Activated CD4-positive, CD25-positive, alpha-beta regulatory T cell (primary cell): Measurements from ENCODE around the gene IGFN1.
"Not testable (repeated sequence)": the region's sequence is repeated elsewhere in the genome, so short reads cannot be mapped to it uniquely, and the experiment has no call there.

Source experiments
- DNase-seq, 4 experiments: peaks; one replicate each; lab custom pipeline; 2025; lab: John Stamatoyannopoulos, UW

Gene IGFN1

DNA sequence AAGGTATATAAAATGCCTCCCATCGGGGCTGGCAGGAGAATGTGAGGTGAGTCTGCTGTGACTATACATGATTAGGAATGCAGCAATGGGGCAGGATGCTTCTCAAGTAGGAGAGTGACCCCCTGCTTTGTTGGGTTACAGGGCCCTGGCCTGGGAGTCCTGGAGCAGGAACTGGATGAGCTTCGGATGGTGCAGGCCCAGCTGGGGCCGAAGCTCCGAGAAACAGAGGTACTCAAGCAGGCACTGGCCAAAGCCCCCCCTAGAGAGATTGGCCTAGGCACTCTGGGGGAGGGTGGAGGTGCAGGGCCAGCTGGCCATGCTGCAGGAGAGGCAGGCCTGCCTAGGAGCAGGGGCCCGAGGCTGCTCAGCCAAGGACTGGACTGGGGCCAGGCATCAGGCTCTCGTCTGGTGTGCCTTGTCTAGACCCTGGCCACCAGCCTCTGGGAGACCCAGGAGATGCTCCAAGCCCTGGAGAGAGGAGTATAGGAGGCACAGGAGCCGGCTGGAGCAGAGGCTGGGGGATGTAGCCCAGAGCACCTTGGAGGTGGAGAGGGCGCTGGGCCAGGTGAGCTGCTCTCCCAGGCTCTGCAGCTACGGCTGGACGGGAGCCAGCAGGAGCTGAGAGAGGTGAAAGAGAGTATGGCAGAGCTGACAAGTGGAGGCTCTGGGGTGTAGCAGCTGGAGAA is 59.8 kb downstream of the IGFN1 start:
- no peak for DNase-seq

DNA sequence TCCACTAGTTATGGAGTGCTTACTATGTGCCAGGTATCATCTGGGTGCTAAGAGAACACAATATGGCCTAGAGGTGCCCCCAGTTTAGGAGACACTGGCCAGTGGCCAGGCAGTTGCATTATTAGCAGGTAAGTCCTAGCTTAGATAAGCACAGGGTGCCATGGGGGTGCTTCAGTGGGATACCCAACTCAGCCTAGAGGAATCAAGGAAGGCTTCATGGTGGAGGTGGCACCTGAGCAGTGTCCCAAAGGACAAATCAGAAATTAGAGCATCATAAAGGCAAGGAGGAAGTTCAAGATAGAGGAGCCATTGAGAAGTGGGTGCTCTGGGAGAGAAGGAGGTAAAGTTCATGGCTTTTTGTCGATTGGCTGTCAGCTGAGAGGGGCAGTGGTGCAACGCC is 60.8 kb downstream of the IGFN1 start:
- DNase-seq = no peak

DNA sequence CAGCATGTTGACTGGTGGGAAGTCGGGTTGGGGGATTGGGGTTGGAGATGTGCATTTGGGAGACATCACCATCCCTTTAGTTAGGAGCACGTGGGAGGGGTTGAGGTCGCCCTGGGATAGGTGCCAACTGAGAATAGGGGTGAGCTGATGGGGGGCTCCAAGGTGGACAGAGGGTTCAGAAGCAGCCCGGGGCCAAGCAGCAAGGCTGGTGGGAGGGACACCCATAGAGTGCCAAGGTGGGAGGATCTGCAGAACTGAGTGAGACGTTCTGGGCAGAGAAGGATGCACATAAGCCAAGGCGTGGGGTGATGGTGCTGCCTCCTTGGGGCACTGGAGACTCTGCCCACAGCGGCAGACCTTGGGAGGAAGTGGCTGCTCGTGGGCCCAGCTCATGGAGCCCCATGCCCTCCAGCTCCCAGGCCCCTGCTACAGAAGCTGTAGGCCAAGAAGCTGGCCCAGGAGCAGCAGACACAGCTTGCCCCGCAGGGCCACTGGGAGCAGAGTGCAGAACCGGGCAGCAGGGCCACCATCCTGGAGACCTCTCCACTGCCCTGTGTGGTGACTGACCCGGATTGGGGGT is 61.3 kb downstream of the IGFN1 start:
- DNase-seq = no peak

DNA sequence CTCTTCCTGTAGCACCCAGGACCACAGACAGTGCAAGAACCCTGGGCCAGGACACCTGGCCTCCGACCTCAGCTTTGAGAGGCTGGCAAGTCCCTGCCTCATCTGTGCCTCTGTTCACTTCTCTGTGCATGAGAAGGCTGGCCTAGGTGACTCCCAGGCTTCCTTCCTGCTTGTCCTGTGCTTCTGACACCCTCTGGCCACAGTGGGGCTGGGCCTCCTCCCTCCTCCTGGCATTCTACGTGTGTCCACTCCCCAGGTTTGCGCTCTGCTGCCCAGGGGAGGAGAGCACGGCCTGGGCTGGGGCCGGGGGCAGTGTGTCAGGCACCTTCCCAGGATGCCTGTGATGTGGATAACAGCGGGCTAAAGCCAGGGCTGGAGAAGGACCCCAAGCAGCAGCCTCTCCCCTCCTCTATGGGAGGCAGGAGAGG is 62.3 kb downstream of the IGFN1 start:
- DNase-seq = no peak

DNA sequence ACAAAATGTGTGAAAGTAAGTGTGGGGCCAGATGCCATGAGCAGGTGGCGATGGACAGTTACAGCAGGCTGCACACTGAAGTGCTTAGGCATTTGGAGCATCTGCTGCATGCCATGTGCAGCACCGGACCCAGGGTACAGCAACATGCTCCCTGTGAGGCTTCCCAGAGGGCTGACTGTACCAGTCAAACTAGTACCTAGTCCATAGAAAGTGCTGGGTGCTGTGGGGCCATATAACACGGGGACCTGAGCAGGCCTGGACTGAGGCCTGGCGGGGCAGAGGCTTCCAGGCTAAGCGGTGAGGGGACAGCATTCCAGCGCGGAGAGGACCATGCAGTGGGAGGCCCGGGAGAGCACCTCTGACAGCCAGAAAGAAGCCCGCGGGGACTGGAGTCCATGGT is 62.8 kb downstream of the IGFN1 start:
- DNase-seq = no peak

DNA sequence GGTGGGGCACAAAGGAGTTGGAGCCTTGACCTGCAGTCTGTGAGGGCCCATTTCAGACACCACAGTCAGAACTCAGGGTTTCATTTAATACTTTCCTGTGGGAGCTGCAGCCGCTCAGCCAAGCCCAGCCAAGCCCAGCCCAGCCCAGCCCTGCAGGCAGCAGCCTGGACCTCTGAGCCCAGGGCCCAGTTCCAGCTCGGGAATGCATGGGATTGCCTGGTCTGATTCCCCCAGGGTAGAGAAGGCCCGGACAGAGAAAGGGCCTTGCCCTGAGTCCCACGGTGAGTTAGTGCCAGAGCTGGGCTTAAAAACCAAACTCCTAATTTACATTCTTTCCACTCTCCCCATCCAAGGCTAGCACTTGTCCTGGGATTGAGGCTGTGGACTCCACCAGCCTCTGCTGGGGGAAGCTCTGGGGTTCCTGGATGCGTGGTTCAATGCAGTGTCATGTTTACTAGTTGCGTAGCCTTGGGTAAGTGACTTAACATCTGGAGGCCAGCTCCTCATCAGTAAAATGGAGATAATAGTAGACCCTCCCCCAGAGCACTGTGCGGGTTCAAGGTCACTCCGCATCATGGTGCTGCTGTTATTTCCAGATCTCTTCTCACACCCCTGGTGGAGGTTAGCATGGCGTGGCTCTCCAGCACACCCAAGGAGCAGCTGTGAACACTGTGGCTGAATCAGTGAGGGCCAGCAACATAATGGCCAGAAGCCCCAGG is 63.4 kb downstream of the IGFN1 start:
- no peak for DNase-seq

DNA sequence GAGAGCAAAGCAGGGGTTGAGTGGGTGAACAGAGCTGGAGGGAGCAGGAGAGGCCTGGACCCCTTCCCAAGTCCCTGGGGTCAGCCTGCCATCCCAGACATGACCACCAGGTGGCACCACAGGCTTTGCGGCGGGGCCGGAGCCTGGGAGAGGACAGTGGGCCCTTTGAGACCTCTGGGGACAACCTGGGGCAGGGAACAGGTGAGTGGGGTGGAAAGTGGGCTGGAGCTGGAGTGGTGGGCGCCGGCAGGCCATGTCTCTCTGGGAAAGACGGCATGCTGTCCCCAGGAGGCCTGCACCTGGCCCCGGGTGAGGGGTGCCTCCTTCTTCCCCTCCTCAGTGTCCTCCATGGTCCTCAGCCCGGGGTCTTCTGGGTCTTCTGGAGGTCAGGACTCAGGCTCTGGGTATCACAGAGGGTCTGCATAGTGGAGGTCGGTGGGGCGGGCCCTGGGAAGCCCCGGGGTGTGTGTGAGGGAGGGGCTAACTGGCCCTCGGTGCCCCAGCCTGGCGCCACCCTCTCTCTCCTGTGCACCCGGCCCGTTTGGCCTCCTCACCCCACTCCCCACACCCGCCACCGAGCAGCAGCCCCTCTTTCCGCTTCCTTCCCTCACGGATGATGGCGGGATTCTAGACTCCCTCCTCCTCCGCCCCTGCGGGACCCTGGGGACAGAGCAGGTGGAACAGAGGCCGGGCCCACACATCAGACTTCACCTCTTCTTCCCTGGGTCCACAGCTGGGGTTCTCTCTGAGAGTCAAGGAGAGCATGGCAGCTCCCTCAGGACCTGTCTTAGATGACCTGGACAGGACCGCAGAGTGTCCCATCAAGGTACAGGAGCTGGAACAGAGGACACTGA is 64.2 kb downstream of the IGFN1 start:
- peak; percentile 17 to 63 (median 39) for DNase-seq

DNA sequence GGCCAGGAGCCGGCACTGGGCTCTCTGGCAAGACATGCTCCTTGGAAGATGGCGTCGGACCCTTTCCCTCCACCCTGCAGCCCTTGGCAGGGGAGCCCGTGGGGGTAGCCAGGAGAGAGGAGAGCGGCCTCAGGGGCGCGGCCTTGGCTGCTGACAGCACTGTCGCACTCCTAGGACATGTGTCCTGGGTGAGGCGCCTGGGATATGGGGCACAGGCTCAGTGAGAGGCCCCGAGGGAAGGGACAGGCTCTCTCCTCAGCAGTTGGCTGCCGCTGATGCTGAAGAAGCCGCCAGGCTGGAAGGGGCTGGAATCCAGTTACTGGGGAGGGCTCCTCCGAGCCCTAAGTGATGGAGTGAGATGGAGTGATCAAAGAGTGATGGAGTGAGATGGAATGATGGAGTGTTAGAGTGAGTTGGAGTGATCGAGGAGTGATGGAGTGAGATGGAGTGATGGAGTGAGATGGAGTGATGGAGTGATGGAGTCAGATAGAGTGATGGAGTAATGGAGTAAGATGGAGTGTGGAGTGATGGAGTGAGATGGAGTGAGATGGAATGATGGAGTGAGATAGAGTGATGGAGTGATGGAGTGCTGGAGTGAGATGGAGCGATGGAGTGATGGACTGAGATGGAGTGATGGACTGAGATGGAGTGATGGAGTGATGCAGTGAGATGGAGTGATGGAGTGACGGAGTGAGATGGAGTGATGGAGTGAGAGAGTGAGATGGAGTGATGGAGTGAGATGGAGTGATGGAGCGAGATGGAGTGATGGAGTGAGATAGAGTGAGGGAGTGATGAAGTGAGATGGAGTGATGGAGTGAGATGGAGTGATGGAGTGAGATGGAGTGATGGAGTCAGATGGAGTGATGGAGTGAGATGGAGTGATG is 65.1 kb downstream of the IGFN1 start:
- no peak for DNase-seq

DNA sequence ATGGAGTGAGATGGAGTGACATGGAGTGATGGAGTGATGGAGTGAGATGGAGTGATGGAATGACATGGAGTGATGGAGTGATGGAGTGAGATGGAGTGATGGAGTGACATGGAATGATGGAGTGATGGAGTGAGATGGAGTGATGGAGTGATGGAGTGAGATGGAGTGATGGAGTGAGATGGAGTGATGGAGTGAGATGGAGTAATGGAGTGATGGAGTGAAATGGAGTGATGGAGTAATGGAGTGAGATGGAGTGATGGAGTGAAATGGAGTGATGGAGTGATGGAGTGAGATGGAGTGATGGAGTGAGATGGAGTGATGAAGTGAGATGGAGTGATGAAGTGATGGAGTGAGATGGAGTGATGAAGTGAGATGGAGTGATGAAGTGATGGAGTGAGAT is 67.5 kb downstream of the IGFN1 start:
- DNase-seq = not testable (repeated sequence)

DNA sequence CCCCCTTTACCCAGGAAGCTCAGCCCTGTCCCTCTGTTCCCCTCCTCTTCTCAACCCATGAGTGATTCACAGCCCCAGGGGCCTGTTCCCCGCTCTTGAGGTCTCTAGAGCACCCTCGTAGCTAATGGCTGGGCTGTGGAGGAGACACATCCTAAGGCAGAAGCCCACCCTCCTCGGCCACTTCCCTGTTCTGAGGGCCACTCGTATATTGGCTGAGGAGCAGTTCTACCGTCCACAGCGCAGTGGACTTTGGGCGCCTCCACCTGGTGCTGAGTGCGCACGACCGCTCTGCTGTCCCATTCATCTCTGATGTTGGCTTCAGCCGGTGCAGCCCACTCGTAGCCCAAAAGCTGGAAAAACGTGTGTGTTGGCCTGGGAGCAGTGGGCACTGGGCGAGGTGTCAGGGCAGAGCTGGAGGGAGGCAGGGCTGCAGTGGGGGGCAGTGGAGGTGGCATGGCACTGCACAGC is 68.2 kb downstream of the IGFN1 start:
- no peak for DNase-seq

DNA sequence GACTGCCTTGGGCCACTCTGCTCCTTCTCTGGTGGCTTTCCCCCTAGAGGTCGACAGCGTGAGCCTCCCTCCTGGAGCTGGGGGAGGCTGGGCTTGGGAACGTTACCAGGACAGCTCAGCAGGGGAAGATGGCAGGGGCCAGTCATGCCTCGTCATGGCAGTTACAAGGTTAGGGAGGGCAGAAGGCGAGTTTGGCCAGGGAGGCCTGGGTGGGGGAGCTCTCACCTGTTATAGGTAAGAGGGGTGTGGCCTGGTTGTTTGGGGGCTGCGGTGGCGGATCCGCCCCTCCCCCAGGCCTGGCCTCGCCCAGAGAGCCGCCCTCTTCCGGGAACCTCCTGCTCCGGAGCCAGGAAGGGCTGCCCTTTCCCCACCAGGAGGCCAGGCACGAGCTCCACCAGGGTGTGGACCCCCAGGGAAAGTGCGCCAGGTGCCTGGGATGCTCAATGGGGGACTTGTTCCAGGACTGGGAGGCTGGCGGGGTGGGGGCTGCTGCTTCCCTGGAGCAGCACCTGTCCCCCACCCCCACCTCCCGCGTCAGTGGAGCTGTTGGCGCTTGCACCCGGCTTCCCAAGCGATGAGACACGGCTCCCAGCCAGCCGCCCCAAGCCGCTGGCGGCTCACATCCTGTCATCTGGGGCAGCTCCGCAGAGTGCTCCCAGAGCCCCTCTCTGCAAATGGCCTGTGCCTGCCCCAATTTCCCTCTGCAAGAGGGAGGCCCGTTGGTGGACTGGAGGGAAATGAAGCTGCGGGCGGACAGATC is 69.0 kb downstream of the IGFN1 start:
- no peak for DNase-seq

DNA sequence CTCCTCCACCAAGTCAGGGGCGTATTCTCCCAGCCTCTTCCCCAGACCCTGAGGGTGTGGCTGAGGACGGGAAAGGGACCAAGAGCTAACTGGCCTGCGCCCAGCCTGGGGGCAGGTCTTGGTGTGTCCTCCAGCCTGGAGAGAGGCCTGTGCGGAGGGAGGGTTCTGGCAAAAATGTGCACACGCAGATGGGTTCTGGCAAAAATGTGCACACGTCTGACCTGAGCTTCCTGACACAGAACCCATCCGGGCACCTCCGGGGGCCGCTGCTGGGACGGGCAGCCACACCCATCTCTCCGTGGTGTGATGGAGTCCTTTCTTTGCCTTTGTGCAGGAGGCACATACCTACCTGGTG is 69.6 kb downstream of the IGFN1 start:
- no peak for DNase-seq

DNA sequence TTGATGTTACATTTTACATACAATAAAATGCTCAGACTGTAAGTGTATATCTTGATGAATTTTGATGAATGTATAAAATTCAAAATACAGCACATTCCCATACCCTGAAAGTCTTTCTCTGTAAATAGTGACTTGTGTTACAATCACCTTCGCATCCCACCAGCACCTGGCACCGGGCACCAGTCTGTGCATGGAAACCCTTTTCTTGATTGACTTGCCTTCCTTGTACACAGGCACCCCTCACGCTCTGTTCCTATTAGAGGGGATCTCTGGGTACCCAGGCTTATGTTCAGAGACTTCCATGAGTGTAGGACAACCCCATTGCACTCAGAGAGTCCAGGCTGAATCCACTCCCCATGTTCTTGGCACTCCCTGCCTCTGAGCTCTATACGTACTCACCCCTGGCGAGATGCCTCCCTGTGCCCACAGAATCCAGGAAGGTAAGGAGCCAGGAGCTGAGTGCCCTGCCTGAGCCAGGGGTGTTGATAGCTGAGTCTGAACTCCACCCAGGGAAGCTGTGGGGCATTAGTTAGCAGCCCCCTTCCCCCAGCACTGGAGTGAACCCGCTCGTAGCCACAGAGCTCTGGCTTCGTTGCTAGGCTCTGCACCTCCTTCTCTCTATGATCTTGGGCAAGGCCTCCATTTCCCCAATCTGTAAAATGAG is 70.2 kb downstream of the IGFN1 start:
- no peak for DNase-seq

DNA sequence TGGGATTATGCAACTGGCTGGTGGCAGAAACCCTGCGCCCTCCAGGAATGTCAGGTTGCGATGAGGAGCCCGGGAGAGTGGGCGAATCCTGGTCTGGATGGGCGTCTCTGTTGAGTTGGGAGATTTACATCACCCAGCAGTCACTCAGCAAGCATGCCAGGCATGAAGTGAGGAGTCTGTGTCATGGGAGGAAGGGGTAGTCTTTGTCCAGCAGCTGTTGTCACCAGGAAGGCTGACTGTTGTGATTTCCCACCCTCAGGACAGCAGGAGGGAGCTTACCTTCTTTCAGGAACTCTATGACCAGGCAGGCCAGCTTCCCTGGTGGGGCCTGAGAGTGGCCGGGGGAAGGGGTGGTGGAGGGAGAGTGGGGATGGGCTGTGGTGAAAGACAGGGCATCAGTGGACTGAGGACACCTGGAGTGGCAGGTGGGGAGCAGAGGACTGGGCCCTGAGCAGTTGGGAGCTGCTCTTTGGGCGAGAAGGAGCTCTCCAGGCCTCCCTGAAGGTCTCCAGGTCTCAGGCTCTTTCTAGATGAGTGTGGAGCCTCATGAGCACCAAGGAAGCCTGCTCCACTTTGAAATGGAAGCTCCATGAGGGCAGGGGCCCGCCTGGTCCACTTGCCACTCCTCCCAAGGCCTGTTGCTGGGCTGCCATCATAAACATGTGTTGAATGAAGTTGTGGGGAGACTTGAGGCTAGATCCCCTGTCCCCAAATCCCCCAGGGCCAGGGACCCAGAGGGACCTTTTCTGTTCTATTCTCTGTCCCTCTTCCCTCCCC is 71.3 kb downstream of the IGFN1 start:
- no peak for DNase-seq

DNA sequence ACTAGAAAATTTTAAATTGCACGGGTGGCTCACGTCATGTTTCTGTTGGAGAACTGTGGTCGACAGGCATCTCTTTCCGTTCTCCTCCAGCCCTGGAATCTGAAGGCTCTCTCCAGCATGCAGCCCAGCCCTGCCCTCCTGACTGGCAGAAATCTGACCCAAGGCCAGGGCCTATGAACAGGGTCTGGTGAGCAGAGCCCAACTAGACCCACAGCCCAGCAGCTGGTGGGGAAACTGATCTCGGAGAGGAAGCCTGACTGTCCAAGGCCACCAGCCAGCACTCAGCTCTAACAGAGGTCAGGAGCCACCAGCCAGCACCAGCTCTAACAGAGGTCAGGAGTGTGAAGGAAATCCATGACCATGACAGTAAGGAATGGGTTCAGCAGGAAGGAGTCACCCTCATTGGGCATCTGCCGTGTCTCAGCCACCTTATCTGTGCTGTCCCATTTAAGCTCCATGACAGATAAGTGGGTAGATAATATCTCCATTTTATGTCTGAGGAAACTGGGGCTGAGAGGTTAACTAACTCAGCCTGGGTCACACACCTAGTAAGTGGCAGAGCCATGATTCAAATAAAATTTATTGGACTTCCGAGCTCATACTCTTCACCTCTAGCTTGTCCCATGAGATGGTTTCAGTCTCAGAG is 72.5 kb downstream of the IGFN1 start:
- no peak for DNase-seq

DNA sequence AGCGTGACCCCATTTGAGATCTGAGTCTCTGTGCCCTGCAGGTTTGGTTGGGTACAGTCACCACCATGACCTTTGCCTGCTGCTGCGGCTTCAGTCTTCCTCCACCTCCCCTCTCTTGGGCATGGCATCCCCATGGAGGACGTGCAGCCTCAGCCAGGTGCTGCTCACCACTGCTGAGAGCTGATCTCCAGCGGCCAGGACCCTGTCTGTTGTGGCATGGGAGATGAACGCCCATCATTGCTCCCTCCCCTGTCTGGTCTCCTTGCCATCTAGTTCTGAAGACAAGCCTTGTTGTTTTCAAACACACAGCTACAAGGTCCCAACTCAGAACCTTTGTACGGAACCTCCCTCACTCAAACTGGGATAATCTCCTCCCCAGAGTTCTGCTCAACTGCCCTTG is 73.4 kb downstream of the IGFN1 start:
- DNase-seq = no peak

DNA sequence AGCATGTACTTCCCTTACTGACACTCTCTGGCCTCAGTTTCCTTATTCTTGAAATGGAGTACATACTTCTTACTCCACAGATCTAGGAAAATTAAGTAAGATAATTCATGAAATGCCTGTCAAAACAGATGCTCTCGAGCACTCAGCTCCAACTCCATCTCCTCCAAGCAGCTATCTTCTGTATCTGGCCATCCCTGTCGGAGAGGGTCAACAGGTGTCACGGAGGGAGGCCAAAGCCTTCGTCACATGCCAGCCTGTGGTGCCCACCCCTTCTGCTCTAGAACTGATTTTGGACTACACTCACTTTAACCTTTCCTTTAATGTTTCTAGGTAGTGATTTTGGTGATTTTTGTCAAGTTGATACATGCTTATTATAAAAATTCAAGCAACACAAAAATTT is 73.9 kb downstream of the IGFN1 start:
- DNase-seq = no peak

DNA sequence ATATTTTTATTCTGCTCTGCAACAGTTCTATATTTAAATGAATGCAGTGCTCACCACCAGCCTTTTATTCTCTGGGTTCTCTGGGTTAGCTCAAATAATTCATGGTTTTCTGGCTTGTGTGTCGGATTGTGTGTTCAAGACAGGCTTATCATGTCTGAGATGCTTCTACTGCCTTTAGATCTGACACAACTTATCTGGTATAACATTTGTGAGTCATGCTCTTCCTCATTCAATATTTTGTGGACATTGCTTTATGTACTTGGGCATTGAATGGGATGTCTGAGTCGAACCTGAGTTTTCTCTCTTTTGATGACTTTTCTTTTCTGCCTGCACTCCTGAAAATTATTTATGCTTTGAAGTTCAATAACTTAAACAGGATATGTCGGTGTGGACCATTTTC is 75.1 kb downstream of the IGFN1 start:
- DNase-seq = no peak

DNA sequence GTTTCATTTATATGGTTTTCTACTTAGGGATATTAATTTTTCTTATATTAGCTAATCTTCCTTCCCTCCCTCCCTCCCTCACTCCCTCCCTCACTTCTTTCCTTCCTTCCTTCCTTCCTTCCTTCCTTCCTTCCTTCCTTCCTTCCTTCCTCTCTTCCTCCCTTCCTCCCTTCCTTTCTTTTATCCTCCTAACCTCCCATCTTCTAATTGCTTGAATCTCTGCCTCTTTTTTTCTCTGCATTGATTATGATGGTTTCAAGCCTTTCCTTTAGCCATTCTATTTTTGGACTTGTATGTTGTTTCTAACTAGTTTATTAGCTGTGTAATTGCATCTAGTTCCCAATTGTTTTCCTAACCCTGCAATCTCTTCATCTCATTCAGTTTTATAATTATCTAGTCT is 75.7 kb downstream of the IGFN1 start:
- DNase-seq = no peak
